Vagina (tissue), 2 donors: ENCODE data around the gene IFT122. TPM values are rescaled to one million over a fixed set of nuclear protein-coding genes. Genes with fewer than 3 reads are reported as not detected.
"Not testable (repeated sequence)": the region's sequence is repeated elsewhere in the genome, so short reads cannot be mapped to it uniquely, and the experiment has no call there.

ENCODE experiments used
- DNase-seq, 2 donors: peaks; one replicate each; pipeline ENCODE4 v3.0.0-alpha.2; 2017; ENCODE audit errors: extremely low spot score in 2 of 2
- H3K27ac ChIP-seq: fragments of 200-600 bp; sonication (generic); one replicate; pipeline ENCODE4 v1.5.1; 2019
- H3K27me3 ChIP-seq: fragments of 200-600 bp; sonication (generic); one replicate; pipeline ENCODE4 v1.5.1; 2019
- H3K36me3 ChIP-seq, 2 donors: fragments of 200-600 bp; sonication (generic); one replicate each; pipeline ENCODE4 v1.5.1; 2017 to 2019
- H3K4me1 ChIP-seq: fragments of 200-600 bp; sonication (generic); one replicate; pipeline ENCODE4 v1.5.1; 2019
- H3K4me3 ChIP-seq, 2 donors: fragments of 200-600 bp; sonication (generic); 1 replicate in 1 of 2; 2 replicates in 1 of 2; pipeline ENCODE4 v1.5.1; 2016 to 2019
- H3K9me3 ChIP-seq: fragments of 200-600 bp; sonication (generic); one replicate; pipeline ENCODE4 v1.5.1; 2019
- POLR2A ChIP-seq, 2 donors: fragments of 450-650 bp; IDR thresholded peaks; one replicate each; pipeline ENCODE4 v1.6.1; 2017; ENCODE audit warnings: antibody characterized with exemption in 2 of 2, mild to moderate bottlenecking in 2 of 2, moderate library complexity in 2 of 2
- POLR2AphosphoS5 ChIP-seq, 2 donors: sonication (generic); formaldehyde crosslinking; IDR thresholded peaks; one replicate each; pipeline ENCODE4 v1.9.0; 2017; ENCODE audit warnings: antibody characterized with exemption in 2 of 2, mild to moderate bottlenecking in 2 of 2, low read depth in 1 of 2; ENCODE audit not compliant: insufficient read depth in 1 of 2
- intact Hi-C: fragments of 100-400 bp; cut with DNase I; formaldehyde crosslinking; loops from one replicate; pipeline ENCODE4 v1.15.1; 2023
- total RNA-seq: library from RNA; depleted of rRNA; stranded (reverse); fragments of >200 nt; gene quantifications from one replicate; pipeline ENCODE4 v1.2.3, GENCODE V29; 2016
- TF ChIP-seq, protein P1 (sequence below), 3 experiments: fragments of 450-650 bp in 2 of 3; fragments of 200-600 bp in 1 of 3; sonication (generic) in 1 of 3; IDR thresholded peaks; one replicate each; pipeline ENCODE4 v1.5.1; 2017 to 2019; ENCODE audit warnings: antibody characterized with exemption in 3 of 3, mild to moderate bottlenecking in 2 of 3, moderate library complexity in 2 of 3

IFT122 gene
- total RNA-seq, 1 donor from 2014 or later = 33.4 TPM

DNA sequence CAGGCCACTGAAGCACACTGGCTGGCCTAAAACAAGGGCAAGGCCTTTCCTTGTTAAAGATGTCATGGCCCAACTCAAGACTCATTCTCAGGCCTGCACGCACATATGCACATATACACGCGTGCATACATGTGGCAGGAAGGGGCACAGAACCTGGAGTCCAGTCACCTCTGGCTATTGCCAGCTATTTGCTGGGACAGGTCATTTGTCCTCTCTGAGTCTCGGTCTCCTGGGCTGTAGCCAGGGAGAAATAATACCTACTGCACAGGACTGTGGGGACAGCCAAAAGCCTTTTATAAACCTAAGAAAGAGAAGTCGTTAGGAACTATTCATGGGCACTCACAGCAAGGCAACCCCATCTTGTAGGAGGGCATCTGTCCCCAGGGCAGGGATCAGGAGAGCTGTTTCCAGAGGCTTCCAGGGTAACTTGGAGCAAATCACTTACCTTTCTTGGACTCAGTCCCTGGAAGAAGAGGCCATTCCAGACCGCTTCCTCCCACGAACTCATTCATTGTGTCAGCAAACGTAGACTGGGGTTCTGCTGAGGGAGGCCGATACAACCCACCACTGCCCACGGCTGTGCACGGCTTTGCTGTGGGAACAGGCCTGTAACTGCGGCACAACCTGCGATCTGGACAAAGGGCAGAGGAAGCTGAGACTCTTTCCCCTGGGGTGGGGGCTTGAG is 47.3 kb downstream of the IFT122 start:
- Histone ChIP-seq H3K36me3 (no peaks in the 10 kb centered on the region), H3K4me3 (no peak overlapping the region), H3K27me3 (no peaks in the 10 kb centered on the region), H3K4me1 (peaks cover 29% of the 10 kb centered on the region), H3K27ac (peak overlapping the region; percentile 80), H3K9me3 (no peaks in the 10 kb centered on the region)
- DNase-seq = no peak
- TF ChIP-seq POLR2AphosphoS5 (IDR thresholded peaks at IDR 0.05; ENCODE audit: insufficient read depth in 1 of 2, low read depth in 1 of 2) (no peak), POLR2A (IDR thresholded peaks at IDR 0.05) (no peak)
- TF ChIP-seq, protein P1, sequence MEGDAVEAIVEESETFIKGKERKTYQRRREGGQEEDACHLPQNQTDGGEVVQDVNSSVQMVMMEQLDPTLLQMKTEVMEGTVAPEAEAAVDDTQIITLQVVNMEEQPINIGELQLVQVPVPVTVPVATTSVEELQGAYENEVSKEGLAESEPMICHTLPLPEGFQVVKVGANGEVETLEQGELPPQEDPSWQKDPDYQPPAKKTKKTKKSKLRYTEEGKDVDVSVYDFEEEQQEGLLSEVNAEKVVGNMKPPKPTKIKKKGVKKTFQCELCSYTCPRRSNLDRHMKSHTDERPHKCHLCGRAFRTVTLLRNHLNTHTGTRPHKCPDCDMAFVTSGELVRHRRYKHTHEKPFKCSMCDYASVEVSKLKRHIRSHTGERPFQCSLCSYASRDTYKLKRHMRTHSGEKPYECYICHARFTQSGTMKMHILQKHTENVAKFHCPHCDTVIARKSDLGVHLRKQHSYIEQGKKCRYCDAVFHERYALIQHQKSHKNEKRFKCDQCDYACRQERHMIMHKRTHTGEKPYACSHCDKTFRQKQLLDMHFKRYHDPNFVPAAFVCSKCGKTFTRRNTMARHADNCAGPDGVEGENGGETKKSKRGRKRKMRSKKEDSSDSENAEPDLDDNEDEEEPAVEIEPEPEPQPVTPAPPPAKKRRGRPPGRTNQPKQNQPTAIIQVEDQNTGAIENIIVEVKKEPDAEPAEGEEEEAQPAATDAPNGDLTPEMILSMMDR (IDR thresholded peaks at IDR 0.05) = no peak
- intact Hi-C loops = loop anchor here (10.0 kb wide), 1 partner anchor 337 kb away; no protein-coding TSS in a partner anchor

DNA sequence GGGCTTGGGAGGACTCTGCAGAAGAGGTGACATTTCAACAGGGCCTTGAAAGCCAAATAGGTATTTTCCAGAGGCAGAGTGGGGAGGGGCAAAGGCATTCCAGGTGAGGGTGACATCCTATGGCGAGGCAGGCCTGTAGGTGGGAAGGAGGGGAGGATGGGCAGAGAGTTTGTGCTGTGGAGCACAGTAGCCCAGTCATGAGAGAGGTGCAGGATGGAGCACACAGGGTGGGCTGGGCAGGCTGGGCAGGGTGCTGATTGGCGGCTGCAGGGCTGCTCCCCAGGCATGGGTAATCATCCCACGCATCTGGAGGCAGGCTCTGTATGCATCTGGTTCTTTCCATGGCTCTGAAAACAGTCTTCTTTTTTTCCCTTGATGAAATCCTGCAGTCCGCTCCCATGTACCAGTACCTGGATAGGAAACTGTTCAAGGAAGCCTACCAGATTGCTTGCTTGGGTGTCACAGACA is 47.9 kb downstream of the IFT122 start:
- H3K9me3 ChIP-seq, H3K27me3 ChIP-seq, H3K36me3 ChIP-seq, DNase-seq, H3K4me3 ChIP-seq: not testable (repeated sequence)
- intact Hi-C loops = loop anchor here (10.0 kb wide), 1 partner anchor 337 kb away; no protein-coding TSS in a partner anchor
- peaks cover 29% of the 10 kb centered on the region for H3K4me1 ChIP-seq
- peak overlapping the region; percentile 80 for H3K27ac ChIP-seq

DNA sequence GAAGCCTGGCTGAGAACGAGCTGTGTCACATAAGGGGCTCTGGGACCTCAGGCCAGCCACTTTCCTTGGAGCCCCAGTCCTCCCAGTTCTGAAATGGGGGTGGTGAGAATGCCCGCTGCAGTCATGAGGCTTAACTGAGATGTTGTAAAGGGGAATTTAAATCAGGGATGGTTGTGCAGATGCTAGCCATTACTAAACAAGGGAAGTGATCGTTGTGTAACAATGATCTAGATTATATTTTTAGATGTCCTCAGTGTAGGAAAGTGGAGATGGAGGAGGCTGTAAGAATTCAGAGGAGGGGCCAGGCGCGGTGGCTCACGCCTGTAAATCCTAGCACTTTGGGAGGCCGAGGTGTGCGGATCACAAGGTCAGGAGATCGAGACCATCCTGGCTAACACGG is 49.2 kb downstream of the IFT122 start:
- Histone ChIP-seq H3K27ac (peak overlapping the region; percentile 59), H3K4me1 (peaks cover 34% of the 10 kb centered on the region)
- not testable (repeated sequence) for H3K36me3 ChIP-seq, H3K9me3 ChIP-seq, DNase-seq, H3K4me3 ChIP-seq, H3K27me3 ChIP-seq
- intact Hi-C loops = loop anchor here (10.0 kb wide), 1 partner anchor 336 kb away; no protein-coding TSS in a partner anchor

DNA sequence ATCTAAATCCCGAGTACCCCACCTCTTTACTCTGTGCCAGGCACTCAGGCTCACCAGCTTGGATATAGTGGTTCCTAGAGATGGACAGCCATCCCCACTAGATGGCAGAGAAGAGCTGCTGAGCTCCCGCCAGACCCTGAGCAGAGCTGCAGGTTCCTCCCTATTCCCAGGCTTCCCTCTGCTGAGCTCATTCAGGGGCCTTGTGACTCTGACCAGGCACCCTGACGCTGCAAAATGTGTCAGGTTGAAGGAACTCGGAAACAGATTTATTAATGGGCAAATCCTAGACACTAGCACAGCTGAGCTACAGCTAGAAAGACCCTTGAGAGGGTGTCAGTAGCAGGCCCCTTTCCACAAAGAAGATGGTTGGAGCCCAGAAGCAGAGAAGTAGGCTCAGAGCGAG is 50.2 kb downstream of the IFT122 start:
- peak in 1 of 2 donors; percentile 98 for DNase-seq
- Histone ChIP-seq H3K36me3 (peaks cover 0 to 9% of the 10 kb centered on the region in 2 donors), H3K27me3 (no peaks in the 10 kb centered on the region), H3K4me3 (no peak overlapping the region), H3K9me3 (no peaks in the 10 kb centered on the region), H3K27ac (peak overlapping the region; percentile 94), H3K4me1 (peaks cover 35% of the 10 kb centered on the region)
- intact Hi-C loops = loop anchor here (5.0 kb wide), 1 partner anchor 122 kb away; no protein-coding TSS in a partner anchor
- TF ChIP-seq, protein P1 (IDR thresholded peaks at IDR 0.05) = peak; percentile 86 to 91 (median 87)
- peak; percentile 79 to 93 for TF ChIP-seq POLR2AphosphoS5 (IDR thresholded peaks at IDR 0.05; ENCODE audit: insufficient read depth in 1 of 2, low read depth in 1 of 2)
- no peak for TF ChIP-seq POLR2A (IDR thresholded peaks at IDR 0.05)

DNA sequence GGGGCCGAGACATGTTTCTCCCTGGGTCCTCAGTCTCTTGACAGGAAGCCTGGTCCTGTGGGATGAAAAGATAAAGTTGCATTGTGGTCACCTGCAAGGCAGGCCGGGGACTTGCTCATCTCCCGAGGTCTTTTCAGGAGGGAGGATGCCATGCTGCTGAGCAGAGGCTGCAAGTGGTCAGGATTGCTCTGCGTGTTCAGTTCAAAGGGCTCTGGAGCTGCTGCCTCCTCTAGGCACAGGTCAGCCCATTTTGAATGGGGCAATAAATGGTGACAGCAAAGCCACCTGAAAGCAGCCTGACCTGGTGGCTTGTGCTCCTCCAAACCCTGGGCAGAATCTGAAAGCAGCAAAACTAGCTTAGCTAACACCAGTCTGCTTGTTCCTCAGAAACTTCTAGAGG is 51.1 kb downstream of the IFT122 start:
- not testable (repeated sequence) for H3K36me3 ChIP-seq
- intact Hi-C loops = loop anchor here (5.0 kb wide), 1 partner anchor 121 kb away; no protein-coding TSS in a partner anchor

DNA sequence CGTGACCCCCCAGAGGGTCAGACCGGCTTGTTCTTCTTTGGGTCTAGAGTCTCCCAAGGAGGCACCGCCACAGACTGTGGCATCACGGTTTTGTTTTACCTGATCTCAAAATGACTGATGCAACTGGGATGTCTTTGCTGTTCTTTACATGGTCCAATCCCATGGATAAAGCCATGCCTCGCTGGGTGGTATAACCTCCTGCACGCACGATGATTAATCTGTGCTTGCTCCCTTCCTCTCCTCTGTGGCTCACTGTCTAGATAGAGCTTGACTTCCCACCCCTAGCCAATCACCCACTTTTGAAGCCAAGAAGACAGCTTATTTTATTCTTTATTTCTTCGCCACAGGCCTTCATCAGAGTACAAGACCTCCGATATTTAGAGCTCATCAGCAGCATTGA is 51.8 kb downstream of the IFT122 start:
- TF ChIP-seq POLR2A (IDR thresholded peaks at IDR 0.05) = no peak
- no peak for TF ChIP-seq POLR2AphosphoS5 (IDR thresholded peaks at IDR 0.05; ENCODE audit: insufficient read depth in 1 of 2, low read depth in 1 of 2)
- TF ChIP-seq, protein P1 (IDR thresholded peaks at IDR 0.05) = no peak
- Histone ChIP-seq H3K36me3 (peaks cover 0 to 9% of the 10 kb centered on the region in 2 donors), H3K27ac (peak overlapping the region; percentile 94), H3K27me3 (no peaks in the 10 kb centered on the region), H3K9me3 (no peaks in the 10 kb centered on the region), H3K4me1 (peaks cover 22% of the 10 kb centered on the region), H3K4me3 (no peak overlapping the region)
- intact Hi-C loops = loop anchor here (5.0 kb wide), 1 partner anchor 121 kb away; no protein-coding TSS in a partner anchor
- no peak for DNase-seq

More for the DNA sequence above, 51.1 kb downstream of the IFT122 start:
- not testable (repeated sequence) for H3K27me3 ChIP-seq, DNase-seq, H3K9me3 ChIP-seq, H3K4me3 ChIP-seq
- H3K4me1 ChIP-seq = peaks cover 28% of the 10 kb centered on the region
- H3K27ac ChIP-seq = peak overlapping the region; percentile 94
